ENCODE data around the gene USP19.

Gene USP19

DNA sequence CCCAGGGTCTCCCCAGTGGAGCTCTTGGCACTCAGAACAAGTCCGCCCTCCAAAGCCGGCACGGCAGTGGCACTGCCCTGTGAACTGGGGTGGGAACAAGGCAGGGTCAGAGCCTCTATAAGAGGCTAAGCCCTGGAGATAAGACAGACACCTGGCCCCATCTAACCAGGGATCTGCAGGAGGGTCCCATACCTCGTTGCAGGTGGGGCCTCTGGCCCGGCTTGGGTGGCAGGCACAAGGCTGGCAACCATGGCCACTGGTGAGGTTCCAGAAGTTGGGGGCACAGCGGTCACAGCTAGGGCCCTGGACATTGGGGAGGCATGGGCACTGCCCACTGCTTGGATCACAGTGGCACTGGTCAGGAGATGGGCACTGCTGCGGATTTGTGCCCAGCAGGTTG lies 3.6 kb upstream of the USP19 start:
- no peak overlapping the region for H3K4me3 ChIP-seq (ENCODE audit: low read depth, low read length)
- TF ChIP-seq CTCF (conservative IDR thresholded peaks at IDR 0.05; ENCODE audit: low read depth, low read length), result no peak
- no peak for DNase-seq (ENCODE audit: low read depth)

DNA sequence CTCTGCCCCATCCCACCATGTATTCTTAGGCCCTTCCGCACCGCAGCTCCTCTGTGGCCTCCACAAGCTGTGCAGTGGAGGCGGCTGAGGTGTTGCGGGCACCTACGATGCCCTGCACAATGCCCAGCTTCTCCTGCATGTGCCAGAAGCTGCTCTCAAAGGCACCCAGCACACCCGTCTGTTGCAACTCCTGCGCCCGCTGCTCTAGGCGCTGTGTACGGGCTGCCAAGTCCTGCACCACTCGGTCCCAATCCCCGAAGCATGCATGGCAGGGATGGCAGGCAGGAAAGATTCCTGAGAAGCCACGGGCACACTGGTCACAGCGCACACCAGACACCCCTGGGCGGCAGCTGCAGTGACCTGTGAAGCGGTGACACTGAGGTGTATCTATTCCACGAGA lies 3.1 kb upstream of the USP19 start:
- H3K4me3 ChIP-seq (ENCODE audit: low read depth, low read length), result no peak overlapping the region
- DNase-seq (ENCODE audit: low read depth), result no peak
- TF ChIP-seq CTCF (conservative IDR thresholded peaks at IDR 0.05; ENCODE audit: low read depth, low read length), result no peak

- no peak overlapping the region for H3K4me3 ChIP-seq (ENCODE audit: low read depth, low read length)
- no peak for TF ChIP-seq CTCF (conservative IDR thresholded peaks at IDR 0.05; ENCODE audit: low read depth, low read length)
- DNase-seq (ENCODE audit: low read depth), result no peak
These were observed 2.4 kb upstream of the USP19 start for GRCh38 chr3:49122886-49123545.

GRCh38 chr3:49122451-49122850 lies 1.8 kb upstream of the USP19 start:
- H3K4me3 ChIP-seq (ENCODE audit: low read depth, low read length), result no peak overlapping the region
- no peak for TF ChIP-seq CTCF (conservative IDR thresholded peaks at IDR 0.05; ENCODE audit: low read depth, low read length)
- no peak for DNase-seq (ENCODE audit: low read depth)

- no peak overlapping the region for H3K4me3 ChIP-seq (ENCODE audit: low read depth, low read length)
- no peak for TF ChIP-seq CTCF (conservative IDR thresholded peaks at IDR 0.05; ENCODE audit: low read depth, low read length)
- no peak for DNase-seq (ENCODE audit: low read depth)
These were observed 1.4 kb upstream of the USP19 start for GRCh38 chr3:49122022-49122421.

DNA sequence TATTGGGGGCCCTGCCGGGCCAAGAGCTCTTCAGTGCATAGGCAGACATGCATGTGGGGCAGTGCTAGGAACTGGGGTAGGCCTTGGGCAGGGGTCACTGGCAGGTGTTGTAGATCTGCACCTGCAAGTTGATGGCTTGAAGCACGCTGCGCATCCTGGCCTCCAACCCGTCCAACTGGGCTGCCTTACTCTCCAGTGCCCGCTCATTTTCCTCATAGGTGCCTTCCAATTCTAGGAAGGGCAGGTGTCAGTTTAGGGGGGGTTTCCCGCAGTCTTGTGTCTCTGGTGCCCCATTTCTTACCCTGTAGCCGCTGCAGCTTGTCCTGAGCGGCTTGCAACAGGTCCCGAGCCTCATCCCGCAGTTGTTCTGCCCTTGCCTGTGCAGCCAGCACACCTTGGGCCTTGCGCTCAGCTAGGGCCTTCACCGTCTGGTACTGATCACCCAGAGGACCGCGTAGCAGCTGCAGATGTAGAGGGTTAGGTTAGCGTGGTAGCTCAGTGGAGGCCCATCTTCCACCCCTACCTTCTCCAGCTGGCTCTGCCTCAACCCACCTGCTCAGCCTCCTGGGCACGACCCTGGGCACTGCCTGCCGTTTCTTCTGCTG lies 611 bp upstream of the USP19 start:
- no peak for TF ChIP-seq CTCF (conservative IDR thresholded peaks at IDR 0.05; ENCODE audit: low read depth, low read length)
- peak overlapping the region; percentile 98 for H3K4me3 ChIP-seq (ENCODE audit: low read depth, low read length)
- no peak for DNase-seq (ENCODE audit: low read depth)

DNA sequence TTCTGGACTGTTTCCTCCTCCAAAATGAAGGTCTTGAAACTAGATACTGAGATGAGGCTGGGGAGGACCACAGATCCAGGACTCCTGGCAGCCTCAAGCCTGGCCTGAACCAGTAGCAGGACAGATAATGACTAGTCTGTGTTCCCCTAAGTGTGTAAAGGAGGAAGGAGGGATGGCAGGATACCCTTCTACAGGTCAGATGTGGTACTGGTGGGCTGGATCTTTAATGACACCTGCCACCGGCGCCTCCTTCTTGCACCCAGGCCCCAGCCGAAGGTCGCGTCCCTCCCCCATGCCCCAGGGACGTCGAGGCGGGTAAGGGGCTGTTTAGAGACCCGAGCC lies 556 bp downstream of the USP19 start:
- peak overlapping the region; percentile 98 for H3K4me3 ChIP-seq (ENCODE audit: low read depth, low read length)
- peak; percentile 15 for DNase-seq (ENCODE audit: low read depth)
- no peak for TF ChIP-seq CTCF (conservative IDR thresholded peaks at IDR 0.05; ENCODE audit: low read depth, low read length)

Measured in choroid plexus epithelial cell (primary cell).